Loucy (cell line): Measurements from ENCODE around the gene SPDYE16.
"Not testable (repeated sequence)": the region's sequence is repeated elsewhere in the genome, so short reads cannot be mapped to it uniquely, and the experiment has no call there.

Source experiments
- EZH2phosphoT487 ChIP-seq: fragments of 200-600 bp; IDR thresholded peaks from 2 replicates; pipeline ENCODE4 v1.6.1; 2018; ENCODE audit warnings: antibody characterized with exemption, mild to moderate bottlenecking, moderate library complexity, borderline replicate concordance
- TF ChIP-seq, protein P1 (sequence below): fragments of 200-600 bp; sonication (generic); conservative IDR thresholded peaks from 2 replicates; pipeline ENCODE4 v1.5.1; 2014; ENCODE audit warnings: mild to moderate bottlenecking, antibody characterized with exemption, low read length

DNA sequence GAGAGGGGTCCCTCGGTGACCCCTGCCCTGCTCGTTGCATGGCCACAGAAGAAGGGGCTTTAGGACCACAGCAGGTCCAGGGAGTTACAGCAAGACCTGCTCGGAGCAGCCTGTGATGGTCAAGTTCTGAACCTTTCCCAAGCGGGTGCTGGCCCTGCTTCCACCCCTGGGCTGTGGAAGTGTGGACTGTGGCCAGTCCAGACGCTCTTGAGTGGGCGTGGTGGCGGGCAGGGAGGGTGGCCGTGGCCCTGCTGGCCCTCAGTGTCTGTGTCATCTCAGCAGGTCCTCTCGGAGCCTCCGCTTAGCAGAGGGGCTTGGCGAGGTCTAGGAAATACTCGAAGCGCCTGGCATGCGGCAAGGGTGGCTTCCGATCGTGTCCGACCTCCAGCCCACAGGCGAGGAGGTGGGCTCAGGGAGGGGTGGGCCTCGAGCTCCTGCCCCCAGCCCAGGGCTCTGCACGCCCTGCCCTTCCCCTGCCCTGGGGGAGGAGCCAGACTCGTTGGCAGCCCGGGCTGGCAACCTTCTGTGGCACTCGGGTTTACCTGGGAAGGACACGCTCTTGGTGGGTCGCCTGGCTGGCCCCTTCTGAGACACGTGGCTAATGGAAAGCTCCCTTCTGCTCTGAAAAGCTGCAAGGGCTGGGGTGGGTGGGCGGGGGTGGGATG is 45.0 kb downstream of the SPDYE16 start:
- TF ChIP-seq, protein P1, sequence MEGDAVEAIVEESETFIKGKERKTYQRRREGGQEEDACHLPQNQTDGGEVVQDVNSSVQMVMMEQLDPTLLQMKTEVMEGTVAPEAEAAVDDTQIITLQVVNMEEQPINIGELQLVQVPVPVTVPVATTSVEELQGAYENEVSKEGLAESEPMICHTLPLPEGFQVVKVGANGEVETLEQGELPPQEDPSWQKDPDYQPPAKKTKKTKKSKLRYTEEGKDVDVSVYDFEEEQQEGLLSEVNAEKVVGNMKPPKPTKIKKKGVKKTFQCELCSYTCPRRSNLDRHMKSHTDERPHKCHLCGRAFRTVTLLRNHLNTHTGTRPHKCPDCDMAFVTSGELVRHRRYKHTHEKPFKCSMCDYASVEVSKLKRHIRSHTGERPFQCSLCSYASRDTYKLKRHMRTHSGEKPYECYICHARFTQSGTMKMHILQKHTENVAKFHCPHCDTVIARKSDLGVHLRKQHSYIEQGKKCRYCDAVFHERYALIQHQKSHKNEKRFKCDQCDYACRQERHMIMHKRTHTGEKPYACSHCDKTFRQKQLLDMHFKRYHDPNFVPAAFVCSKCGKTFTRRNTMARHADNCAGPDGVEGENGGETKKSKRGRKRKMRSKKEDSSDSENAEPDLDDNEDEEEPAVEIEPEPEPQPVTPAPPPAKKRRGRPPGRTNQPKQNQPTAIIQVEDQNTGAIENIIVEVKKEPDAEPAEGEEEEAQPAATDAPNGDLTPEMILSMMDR, result not testable (repeated sequence)
- TF ChIP-seq EZH2phosphoT487, result not testable (repeated sequence)
